ENCODE data around the gene OLFM3. TPM values are rescaled to one million over a fixed set of nuclear protein-coding genes. Genes with fewer than 3 reads are reported as not detected.

OLFM3 gene
- total RNA-seq, result 5.1 TPM

GRCh38 chr1:101996825-101997465, at the start of gene OLFM3:
Gene OLFM3, minus strand, starts transcription at chr1:101996926.

Small RNA genes lying within 50 kb of the gene (small RNA-seq; reads per million reads assigned to genes)
- not detected for gene RNU6-352P (ENCODE audit: low replicate concordance)
